Suppressor macrophage treated with lipopolysaccharide for 1 hour (primary cell): ENCODE measurements around the gene PRIM2.
"Not testable (repeated sequence)": the region's sequence is repeated elsewhere in the genome, so short reads cannot be mapped to it uniquely, and the experiment has no call there.

ENCODE experiments used
- DNase-seq, 3 donors: peaks; one replicate each; pipeline ENCODE4 v3.0.0-alpha.2; 2020 to 2022

PRIM2 gene

GRCh38 chr6:57658526-57658925, 341.1 kb downstream of the PRIM2 start:
- not testable (repeated sequence) for DNase-seq

GRCh38 chr6:57659794-57660193, 342.4 kb downstream of the PRIM2 start:
- DNase-seq: not testable (repeated sequence)

GRCh38 chr6:57660940-57661339, 343.5 kb downstream of the PRIM2 start:
- not testable (repeated sequence) for DNase-seq

GRCh38 chr6:57668108-57668507, 350.7 kb downstream of the PRIM2 start:
- not testable (repeated sequence) for DNase-seq

- DNase-seq: not testable (repeated sequence)
Observed at GRCh38 chr6:57671237-57671636, 353.8 kb downstream of the PRIM2 start.

- peak in 1 of 3 donors; percentile 2 for DNase-seq
Observed at GRCh38 chr6:57671937-57672627, 354.7 kb downstream of the PRIM2 start.

GRCh38 chr6:57673281-57673680, 355.9 kb downstream of the PRIM2 start:
- peak in 1 of 3 donors; percentile 1 for DNase-seq

GRCh38 chr6:57675386-57675785, 358.0 kb downstream of the PRIM2 start:
- DNase-seq: not testable (repeated sequence)

- not testable (repeated sequence) for DNase-seq
Observed at GRCh38 chr6:57696382-57696781, 379.0 kb downstream of the PRIM2 start.
